Measurements from ENCODE around the gene OSTF1.

Gene OSTF1

DNA sequence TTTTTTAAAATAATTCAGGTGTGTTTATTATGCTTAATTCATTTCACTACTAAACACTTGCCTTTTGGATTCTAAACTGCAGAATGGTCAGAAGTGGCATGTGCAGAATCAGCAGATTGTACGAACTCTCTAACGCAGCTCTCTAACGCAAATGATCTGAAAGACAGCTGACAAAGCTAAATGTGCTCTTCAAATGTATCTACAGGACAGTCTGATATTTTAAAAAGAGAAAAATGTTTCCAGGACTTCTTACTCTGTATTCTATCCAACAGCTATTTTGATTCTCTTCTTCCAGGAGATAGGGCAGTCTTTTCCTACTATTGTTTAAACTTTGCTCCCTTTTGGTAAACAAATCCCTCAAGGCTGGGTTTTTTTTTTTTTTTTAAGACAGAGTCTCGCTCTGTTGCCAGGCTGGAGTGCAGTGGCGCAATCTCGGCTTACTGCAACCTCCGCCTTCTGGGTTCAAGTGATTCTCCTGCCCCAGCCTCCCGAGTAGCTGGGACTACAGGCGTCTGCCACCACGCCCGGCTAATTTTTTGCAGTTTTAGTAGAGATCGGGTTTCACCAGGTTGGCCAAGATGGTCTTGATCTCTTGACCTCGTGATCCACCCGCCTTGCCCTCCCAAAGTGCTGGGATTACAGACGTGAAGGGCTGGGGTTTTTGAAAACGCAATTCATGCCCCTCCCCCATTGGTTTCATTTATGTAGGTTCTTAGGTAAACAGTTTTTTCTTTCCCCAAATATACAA lies 1.6 kb upstream of the OSTF1 start:
- no peak for DNase-seq

DNA sequence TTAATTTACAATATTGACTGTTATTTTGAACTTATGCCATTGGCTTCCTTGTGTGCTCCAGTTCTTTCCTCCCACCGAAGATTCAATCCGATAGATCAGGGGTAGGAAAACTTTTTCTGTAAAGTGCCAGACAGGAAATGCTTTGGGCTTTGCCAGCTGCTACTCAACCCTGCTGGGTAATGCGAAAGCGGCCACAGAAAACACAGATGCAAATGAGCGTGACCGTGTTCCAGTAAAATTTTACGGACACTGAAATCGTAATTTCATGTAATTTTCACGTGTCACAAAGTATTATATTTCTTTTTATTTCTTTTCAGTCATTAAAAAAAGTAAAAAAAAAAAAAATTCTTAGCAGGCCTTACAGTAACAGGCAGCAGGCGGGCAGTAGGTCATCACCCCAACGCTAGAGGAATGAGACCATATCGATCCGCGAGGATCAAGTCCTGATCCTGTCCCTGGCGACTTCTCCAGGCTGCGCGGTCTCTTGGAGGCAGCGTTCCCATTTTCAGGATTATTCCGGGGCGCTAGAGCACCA lies 958 bp upstream of the OSTF1 start:
- peak; percentile 10 to 36 for DNase-seq

DNA sequence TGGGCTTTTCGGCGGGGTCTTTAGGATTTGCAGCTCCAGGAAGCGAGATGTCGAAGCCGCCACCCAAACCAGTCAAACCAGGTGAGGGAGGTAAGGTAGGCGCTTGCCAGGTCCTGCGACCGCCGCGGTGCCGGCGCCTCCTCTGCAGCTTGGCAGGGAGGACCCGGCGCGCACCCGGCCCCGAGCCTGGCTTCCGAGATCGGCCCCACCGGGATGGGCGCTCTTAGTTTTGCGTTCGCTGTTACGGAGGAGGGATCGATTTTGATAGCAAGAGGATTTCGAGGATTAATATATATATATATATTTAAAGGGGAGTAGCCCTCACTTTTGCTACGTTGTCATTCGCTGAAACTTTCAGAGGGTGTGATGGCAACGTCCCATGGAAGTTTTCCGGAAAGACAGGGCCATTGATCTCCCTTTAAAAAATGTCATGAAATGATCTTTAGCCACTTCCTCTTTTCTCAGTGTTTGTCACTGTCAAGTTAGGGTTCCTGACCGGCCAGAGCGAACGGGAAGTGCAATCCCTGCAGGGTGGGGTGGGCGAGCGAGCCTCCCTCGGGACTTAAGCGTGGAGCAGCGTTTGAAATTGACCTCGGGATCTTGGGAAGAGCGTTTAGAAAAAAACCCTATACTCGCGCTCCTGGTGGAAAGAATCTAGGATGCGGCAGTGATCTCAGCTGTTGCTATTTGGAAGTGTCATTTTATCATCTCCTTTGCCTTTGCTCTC lies 495 bp downstream of the OSTF1 start:
- peak; percentile 35 to 63 for DNase-seq

DNA sequence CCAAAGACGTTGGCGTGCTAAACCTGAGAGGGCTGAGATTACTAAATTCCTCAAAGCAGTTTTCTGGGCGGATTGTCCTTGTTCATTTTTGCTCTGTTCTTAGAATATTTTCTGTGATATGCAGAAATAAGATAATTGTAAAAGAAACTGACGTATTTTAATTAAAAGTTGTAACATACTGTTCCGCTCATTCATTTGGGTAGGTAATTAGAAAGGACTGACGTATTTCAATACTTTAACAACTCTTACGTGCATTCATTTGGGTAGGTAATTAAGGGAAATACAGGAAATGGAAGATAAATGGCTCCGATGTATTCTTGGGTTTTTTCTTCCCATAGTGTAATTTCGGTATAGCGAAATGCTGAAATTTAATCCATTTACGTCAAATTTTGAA lies 1.1 kb downstream of the OSTF1 start:
- DNase-seq: no peak

DNA sequence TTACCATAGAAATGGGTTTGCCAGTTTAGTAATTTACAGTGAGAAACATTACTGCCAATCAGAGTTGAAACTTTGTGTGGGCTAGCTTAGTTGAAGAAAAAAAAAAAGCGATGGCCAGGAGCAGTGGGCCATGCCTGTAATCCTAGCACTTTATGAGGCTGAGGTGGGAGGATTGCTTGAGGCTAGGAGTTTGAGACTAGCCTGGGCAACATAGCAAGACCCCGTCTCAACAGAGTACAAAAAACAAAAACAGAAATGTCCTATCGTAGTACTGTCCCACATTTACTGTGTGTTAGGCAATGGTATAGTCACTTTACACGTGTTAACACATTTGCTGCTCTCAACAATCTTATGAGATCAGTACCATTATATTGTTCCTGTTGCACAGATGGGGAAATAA lies 2.3 kb downstream of the OSTF1 start:
- no peak for DNase-seq

DNA sequence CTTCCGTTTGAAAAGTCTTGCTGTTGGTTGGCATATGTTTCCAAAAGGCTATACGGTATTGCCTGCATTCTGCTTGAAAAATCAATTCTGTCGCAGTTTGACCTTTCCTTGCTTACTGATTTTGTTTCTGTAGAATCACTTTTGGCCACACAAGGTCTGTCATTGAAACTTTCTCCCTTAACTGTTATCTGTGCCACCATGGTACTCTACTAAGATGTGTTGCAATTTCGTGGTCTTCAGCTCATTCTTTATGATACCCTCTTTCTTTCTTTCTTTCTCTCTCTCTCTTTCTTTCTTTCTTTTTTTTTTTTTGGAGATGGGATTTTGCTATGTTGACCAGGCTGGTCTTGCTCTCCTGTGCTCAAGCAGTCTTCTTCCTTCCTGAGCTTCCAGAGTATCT lies 4.5 kb downstream of the OSTF1 start:
- DNase-seq: no peak

DNA sequence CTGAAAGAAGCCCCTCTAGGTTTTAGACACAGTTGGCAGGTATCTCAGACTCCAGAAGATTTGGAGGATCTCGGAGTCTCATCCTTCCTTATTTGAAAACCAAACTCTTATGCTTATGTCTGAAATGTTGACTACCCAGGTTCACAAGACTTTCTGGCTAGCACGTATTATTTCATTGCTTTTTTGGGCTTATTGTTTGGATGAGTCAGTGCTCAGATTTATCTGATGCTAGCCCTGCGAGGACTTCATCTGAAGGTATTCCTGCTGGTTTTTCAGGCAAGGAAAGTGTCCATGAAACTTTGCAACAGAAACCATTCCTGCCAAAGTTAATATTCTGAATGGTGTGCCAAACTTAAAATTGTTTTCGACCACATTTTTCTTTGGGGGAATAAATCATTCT lies 8.5 kb downstream of the OSTF1 start:
- no peak for DNase-seq

DNA sequence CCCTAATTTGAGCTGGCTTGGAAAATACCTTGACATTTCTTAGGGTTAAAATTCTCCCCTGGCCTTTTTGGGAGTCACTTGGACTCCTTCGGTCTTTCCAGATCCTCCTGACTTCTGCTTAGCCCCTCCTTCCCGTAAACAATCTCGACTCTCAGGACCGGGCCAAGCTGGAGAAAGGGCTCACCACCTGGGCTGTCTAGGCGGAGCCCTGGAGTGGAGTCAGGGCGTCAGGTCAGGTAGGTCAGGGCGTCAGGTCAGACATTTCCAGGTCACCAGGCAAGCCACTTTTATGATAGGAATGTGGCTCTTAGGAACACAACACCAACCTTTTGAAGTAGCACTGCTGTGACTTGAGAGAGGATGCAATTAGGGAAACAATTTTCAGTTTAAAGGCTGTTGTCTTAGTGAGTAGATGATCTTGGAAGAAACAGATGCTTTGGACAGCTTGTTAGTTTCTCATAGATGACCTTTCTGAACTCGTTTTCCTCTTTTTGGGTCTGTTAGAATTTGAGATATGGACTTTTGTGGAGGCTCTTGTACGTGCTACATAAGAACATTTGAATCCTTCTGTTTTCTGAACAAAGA lies 12.8 kb downstream of the OSTF1 start:
- no peak for DNase-seq

DNA sequence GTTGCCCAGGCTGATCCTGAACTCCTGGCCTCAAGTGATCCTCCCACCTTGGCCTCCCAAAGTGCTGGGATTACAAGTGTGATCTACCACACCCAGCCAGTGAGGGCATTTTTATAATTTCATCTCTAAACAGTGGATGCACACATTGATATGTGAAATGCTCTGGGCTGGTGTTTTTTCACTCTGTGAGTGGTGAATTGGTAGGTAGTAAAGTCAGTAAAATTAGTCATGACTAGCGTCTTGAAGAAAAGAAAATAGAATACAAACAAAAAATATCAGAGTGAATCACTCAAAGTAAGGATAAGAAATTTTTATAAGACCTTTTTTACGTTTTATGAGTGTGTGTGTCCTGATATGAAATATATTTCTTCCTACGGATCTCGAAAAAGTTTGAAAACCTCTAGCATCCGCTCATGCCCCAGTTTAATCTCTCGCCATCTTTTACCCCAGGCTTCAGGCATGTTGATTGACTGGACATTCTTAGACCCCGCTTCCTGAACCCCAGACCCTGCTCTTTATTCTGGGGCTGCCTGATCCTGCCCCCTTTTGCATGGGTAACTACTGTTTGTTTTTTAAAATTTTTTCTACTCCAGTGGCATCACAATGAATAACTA lies 14.0 kb downstream of the OSTF1 start:
- DNase-seq: no peak

DNA sequence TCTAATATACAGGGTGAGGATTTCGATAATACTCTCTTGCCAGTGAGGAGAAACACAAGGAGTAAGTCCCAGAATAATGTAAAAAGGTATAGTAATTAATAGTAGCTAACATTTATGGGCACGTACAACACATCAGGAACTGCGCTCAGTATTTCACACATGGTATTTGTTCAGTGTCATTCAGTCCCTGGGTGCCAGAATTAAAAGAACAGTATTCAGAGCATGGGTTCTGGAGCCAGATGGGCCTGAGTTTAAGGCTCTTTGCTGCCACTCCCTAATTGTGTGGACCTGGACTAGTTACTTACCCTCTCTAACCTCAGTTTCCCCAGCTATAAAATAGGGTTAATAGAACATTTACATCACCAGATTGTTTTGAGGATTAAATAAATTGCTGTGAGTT lies 16.3 kb downstream of the OSTF1 start:
- DNase-seq: no peak

DNA sequence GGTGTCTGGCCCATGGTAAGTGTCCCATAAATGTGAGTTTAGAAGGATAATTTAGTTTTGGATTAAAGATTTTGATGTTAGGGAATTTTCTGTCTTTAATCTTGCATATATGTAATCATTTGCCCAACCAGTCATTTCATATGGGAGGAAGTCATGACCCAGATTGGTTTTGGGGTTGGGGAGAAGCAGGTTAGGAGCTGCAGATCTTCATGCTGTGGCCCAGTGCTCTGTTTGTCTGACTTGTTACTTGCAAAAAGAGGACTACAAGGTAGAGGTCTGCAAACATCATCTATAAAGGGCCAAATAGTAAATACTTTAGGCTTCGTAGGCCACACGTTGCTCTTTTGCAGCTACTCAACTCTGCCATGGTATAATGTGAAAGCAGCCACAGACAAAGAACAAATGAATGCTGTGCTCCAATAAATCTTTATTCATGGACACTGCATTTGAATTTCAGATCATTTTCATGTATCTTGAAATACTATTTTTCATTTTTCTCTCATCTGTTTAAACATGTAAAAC lies 16.8 kb downstream of the OSTF1 start:
- no peak for DNase-seq

DNA sequence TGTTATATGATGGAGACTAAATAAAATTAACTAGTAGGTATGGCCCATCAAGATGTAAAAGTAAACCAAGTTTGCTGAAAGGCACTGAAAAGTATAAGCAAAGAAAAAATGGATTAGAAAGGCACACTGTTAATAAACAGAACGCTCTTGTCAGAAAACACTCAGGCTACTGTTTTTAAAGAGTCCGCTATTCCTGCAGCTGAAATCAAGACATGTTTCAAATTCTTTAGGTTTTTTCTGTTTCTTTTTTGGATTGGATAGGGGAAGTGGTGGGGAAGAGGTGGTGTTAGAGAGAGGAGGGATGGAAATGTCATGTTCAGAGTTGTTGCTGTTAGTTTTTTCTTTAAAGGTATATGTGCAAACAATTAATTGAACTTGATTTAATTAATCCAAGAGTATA lies 17.5 kb downstream of the OSTF1 start:
- no peak for DNase-seq

DNA sequence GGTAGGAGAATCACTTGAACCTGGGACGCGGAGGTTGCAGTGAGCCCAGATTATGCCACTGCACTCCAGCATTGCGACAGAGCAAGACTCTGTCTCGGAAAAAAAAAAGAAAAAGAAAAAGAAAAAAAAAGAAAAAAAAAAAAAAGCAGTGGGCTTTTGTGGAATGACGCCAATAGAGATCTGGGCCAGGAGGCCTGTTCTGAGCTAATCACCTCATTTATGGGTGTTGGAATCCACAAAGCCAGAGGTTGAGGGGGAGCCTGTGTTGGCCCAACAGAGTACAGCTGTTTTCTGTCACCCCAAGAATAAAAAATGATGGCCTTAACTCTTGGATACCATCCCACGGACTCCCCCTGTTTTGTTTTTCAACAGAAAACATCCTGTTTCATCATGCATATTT lies 18.5 kb downstream of the OSTF1 start:
- DNase-seq: no peak

DNA sequence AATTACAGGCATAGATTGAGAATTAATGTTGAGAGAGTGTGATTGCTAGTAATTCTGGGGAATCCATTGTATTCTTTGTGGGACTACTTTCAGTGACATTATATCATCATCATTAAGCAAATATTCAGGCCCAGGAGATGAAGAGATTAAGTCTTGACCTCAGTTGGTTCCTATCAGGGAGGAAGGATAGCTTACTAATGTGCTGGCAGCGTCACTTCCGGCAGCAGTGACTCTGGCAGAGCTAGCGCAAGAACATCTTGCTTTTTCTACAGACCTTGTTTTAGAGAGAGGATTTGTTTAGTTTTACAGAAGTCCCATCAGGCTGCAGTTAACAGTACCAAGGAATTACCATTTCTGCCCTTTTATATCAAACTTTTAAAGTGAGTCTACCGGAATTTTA lies 20.3 kb downstream of the OSTF1 start:
- no peak for DNase-seq

DNA sequence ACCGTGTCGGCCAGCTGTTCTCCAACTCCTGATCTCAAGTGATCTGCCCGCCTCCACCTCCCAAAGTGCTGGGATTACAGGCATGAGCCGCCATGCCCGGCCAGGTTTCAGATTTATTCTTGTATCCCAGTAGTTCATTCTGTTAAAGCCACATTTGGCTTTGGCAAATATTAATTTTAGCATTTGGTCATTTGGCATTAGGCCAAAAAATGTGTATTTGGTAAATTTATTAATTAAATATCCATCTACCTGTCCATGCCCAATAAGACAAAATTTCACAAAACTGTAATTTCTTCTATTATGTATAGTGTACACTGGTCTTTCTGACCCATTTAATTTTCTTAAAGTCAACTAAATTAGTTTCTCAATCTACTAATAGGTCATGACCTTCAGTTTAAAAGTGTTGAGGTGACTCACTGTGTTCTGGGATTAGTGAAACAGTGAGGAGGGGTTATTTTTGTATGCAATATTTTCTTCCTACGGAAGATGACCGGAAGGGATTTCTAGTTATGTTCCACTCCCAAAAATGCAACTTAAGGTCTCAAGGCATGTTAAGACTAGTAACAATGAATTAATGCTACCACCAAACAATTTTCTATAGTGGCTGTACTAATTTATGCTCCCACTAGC lies 21.0 kb downstream of the OSTF1 start:
- DNase-seq: no peak

DNA sequence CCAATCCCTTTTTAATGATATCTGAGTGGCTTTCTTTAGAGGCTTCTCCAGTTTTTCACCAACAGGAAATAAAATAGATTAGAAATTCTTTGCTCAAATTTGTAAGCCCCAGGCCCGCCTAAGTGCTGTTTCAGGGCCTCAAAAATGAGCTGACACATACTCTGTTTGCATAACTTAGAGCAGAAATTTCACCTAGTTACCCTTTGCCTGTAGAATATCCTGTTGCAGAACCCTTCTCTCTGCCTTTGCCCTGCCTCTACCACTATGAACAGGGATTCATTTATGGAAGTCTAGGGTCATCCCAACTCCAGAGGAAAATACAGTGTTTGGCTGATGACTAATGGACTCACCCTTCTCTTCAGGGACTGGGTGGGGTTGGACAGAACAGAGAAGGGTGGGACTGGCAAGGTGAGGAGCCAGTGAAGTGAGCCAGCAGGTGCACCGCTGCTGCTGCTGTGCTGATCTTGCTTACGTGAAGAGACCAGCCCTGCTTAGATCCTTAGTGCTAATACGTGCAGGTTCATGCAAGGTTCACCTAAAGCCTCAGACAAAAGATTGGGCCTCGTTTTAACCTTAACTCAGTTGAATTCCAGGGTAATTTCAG lies 22.8 kb downstream of the OSTF1 start:
- DNase-seq: no peak

DNA sequence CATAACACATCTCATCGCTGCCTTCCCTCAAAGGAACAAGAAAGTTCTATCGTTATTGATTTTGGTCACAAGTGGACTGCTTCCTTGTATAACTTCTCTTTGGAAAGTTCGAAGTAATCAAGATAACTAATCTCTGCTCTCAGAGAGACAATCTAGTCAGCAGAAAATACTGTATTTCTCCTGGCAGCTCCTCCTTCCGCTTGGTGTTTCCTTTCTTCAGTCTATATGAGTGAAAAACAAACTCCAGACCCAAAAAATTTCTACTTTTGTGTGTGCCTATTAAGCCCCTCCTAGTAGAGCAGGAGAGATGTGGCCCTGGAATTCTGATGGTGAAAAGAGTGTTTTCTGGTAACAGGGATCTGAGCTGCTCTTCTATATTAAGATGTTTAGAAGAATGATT lies 24.5 kb downstream of the OSTF1 start:
- no peak for DNase-seq

DNA sequence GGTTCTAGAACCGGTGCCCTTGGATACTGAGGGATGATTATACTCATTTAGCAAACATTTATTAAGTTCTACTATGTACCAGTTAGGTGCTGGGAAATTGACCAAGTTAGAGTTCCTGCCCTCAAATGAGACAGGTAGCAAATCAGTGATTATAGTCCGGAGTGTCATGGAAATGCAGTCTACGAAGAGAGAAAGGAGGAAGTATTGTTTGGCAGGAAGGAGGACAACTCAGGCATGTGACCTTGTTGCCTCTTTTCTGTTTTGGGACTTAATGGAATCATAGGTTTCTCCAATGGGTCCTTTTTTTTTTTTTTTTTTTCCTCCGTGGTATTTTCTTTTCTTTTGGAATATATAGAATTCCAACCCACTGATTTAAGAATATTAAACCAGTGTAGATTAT lies 28.0 kb downstream of the OSTF1 start:
- no peak for DNase-seq

DNA sequence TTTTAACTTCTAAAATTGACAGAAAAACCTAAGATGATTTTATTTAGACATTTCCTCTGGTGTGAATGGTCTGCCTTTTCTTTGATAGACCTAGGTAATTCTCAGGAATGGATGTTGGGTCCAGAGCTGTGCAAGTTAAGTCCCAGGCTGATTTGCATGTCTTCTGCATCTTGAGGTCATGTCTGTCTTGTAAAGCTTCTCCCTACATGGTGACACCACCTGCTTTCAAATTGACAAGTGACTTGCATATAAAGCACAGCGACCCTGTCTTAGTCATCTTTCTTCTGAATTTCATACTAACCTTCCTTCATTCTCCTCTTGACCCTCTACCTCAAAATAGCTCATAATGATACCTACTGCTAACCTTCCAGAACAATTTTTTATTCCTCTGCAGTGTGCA lies 29.2 kb downstream of the OSTF1 start:
- DNase-seq: no peak

DNA sequence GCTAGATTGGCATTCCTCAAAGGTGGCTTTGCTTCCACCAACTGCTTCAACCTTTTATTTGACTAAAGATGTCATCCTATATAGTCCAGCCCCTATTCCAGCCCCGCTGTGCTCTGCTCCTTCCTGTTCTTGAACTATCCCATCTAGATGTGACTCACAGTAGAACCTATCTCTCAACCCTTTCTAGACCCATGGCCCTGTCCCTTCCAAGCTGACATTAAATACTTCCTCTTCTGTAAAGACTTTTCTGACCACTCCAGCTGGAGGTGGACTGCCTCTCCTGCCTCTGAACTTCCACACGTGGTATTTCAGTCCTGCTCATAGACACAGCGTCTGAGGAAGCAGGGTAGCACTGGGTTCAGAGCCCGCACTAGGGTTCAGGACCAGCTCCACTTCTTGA lies 32.4 kb downstream of the OSTF1 start:
- DNase-seq: no peak

DNA sequence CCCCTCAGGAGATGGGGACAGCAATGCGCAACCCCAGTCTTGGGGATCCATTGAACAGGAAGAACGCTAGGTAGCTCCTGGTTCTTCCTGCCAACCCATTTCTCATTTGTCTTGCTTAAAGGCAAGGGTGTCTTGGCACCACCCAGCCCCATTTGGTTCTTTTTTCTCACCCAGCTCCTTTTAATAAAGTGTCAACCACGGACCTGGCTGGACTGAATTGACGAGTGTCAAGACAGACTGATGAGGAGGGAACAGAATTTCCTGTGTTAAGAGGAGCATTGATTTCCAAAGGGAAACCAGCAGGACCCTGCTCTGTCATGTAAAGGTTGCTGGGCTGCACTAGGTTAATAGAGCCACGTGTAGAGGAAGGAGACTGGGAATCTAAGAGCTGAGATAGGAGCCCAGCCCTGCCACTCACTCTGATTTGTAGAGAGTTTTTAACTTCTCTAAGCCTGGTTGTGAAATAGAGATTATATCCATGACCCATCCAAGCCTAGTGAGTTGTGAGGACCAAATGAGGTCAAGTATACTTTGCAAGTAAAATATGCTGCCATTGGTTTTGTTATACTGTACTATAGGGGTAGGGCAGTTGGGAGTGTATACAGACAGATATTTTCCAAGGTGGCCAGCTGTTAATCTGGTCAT lies 33.7 kb downstream of the OSTF1 start:
- no peak for DNase-seq

DNA sequence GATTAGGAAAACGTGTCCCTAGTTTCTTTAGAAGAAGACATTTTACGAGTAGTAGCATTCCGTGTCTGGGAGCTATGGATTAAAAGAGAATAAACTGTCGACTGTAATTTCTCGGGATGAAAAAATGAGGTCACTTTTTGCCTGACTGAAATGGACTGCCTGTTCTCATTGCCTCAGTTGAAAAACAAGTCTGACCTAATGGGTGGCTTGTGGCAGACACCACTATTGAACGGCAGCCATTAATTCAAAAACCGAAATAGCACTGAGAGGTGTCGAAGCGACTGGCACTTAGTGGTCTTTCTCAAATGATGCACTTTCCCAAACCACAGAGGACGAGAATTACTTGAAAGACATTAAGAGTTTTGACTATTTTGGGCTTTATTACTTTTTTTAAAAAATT lies 35.4 kb downstream of the OSTF1 start:
- DNase-seq: no peak
